T-helper 22 cell (primary cell): ENCODE measurements around the gene CXCL17.
A peak's percentile ranks its signal among the peaks of the same experiment; 100 is the strongest.
"Not testable (repeated sequence)": the region's sequence is repeated elsewhere in the genome, so short reads cannot be mapped to it uniquely, and the experiment has no call there.

Experiments used
- DNase-seq: peaks from one replicate; pipeline ENCODE4 v3.0.0-alpha.2; 2020; ENCODE audit warnings: low read depth

The CXCL17 gene

DNA sequence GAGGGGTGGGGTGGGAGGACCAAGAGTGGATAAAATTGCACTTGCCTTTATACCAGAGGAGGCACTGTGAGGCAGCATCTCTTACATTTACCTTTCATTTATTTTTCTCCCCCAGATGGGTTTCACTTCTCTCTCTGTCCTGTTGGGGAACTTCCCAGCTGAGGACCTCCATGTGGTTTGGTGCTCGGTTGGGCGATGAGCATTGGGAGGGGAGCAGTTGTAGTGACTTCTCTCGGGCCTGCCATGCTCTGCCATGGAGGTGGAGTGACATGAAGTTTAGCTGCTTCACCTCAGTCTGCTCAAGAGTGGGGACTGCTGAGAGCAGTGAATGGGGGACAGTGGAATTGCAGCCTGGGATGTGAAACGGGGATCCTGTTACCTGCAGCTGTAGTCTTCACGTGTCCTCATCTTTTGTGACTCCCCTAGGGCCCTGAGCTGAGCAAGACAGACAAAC lies 23.1 kb upstream of the CXCL17 start:
- no peak for DNase-seq

DNA sequence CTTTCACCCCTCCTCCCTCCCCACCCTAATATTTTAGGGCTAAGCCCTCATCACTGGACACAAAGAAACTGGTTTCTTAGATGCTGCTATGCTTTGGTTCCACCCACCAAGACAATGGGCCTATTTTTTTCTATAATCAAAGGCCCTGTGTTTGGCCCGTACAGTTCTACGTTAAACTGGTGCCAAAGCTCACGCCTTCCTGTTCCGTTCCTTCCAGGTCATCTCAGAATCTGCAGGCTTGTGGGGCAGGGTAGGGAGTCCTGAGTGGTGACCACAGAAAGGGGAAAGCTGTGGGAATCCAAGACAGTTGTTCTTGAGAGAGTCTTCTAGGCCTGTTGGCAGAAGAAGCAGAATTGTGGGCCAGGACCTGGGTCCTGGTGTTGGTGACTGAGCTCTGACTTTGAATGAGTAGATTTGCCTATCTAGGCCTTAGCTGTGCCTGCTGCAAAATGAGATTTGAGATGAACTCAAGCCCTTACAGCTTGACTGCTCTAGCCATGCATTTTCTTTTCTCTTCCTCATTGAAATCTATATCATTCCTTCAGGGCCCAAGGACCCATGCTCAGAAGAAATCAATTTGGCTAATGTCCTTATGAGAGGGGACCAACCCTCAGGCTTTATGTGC lies 19.1 kb upstream of the CXCL17 start:
- no peak for DNase-seq

GRCh38 chr19:42461231-42461630 lies 18.5 kb upstream of the CXCL17 start:
- DNase-seq, result not testable (repeated sequence)

- DNase-seq, result no peak
Measured at GRCh38 chr19:42459926-42460325, 17.2 kb upstream of the CXCL17 start.

DNA sequence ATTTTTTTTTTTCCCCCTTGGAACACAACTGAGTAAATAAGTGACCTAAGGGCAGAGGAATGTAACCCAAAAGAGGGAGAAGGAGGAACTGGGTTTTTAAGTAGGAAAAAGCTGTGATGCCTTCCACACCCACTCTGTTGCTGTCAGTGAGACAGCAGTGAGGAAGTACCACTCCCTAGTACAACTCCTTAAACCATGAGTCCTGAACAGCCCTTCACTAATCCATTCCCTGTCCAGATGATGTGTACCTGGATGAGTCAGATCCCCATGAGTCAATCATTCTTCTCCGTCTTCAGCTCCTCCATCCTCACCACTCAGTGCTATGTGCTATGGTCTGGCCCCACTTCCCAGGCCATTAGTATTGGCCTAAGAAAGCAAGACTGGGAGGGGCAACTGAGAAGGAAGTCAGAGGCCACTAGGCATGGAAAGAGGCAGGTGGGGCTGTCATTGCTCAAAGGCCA lies 12.9 kb upstream of the CXCL17 start:
- DNase-seq, result no peak

DNA sequence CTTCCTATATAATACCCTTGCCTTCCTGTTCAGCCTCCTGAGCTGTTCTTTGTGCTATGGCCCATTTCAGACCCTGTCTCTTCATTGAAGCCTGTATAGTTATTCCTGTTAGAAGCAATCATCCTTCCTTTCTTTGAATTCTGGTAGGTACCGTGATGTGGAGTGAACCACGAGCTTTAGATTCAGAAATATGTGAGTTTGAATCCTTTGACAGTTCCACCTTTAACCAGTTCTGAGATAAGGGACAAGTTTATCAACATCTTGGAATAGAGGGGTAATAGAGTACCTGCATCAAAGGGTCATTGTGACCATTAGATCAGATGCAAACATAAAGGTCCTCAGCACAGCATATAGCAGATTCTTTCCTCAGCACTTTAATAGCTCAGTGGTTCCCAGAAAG lies 12.3 kb upstream of the CXCL17 start:
- DNase-seq, result no peak

DNA sequence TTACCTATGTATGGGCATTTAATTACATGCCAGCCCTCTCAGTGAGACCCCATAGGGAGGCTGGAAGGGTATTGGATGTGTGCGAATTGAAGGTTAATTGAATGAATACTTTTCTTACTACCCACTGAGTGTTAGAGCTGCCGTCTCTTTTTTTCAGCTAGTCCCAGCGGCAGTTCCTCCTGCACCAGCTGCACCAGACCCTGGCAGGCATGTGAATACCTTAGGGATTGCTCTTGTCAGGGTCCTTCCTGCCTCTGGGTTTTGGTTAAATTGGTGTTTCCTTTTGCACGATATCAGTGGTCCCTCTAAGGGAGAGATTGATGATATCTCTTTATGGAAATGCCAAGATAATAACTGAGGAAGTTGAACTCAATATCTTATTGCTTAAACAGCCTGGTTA lies 9.8 kb upstream of the CXCL17 start:
- DNase-seq, result no peak

GRCh38 chr19:42450314-42450934 lies 7.7 kb upstream of the CXCL17 start:
- DNase-seq, result peak; percentile 69

DNA sequence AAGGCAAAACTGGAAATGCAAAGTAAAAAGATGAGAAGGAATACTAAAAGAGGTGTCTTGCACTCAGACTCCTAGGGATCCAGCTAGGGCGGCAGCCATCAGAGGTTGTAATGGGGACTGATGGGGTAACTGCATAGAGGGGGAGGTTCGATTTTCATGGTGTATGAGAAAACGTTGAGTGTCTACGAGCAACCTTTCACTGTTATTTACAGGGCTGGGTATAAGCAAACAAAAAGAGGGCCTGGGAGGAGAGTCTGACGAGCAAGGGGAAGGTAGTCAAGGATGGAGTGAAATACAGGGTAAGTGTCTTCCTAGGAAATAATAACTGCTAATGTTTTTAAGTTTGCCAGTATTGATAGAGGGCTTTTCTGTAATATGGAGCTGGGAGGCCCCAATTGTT lies 5.6 kb upstream of the CXCL17 start:
- not testable (repeated sequence) for DNase-seq

DNA sequence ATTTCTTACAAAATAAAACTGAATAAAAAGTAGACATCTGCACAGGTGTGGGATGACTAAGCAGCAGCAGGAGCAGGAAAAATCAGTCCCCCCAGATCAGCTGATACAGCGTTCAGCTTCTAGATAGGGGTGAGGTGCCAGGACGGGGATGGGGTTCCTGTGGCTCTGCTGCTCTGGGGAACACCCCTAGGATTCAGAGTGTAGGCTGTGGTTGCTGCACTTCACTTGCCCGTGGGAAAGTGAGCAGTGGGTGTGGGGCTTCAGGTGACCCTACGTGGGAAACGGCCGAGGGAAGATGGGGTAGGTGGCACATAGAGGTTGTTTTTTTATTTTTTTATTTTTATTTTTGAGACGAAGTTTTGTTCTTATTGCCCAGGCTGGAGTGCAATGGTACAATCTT lies 3.2 kb upstream of the CXCL17 start:
- no peak for DNase-seq

DNA sequence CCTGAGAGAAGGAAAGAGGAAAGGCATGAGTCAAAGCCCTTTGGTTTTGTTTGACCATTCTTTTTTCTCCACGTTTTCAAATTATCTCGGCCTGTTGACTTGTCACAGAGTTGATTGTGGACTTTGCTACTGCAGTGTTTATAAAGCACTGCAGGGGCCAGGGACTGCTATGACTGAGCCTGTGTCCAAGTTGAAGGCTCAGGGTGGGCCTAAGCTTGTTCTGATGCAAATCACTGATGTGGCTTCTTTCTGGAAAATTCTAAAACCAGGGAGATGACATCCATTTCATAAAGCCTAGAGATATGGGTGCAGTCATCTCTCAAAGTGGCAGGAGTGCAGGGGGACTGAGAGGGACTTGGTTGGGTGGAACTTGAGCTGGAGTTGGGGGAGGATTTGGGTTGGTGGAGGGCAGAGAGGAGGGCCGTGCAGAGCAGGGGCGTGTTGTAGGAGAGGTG lies 1.2 kb upstream of the CXCL17 start:
- no peak for DNase-seq

- no peak for DNase-seq
Measured at GRCh38 chr19:42441049-42441445, 1.7 kb downstream of the CXCL17 start.

DNA sequence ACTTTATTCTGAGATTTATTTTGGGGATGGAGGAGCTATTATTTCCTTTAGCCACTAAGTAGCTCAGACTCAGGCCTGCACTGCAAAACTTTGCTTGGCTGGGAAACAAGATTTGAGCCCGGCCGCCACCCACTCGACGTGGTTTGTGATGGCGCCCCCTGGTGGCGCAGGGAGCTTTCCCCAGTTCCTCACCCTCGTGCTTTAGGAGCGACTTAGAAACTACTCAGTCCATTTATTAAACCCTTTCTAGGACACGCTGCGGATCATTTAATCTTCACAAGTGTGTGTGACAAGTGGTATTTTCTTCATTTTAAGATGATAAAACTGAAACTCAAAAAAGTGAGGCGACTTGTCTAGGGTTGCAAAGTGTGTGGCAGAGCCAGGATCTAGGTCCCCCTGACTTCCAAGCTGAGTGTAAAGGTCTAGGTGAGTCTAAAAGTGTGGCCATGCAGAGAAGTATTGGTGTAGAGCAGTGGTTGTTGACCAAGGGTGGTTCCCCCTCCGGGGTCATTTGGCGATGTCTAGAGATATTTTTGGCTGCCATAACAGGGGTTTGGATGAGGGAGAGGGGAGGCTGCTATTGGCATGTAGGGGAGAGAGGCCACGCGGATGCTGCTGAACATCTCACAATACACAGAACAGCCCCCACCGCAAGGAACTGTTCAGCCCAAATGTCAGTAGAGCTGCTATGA lies 2.2 kb downstream of the CXCL17 start:
- peak; percentile 47 for DNase-seq

- DNase-seq, result no peak
Measured at GRCh38 chr19:42436006-42436405, 6.7 kb downstream of the CXCL17 start.

DNA sequence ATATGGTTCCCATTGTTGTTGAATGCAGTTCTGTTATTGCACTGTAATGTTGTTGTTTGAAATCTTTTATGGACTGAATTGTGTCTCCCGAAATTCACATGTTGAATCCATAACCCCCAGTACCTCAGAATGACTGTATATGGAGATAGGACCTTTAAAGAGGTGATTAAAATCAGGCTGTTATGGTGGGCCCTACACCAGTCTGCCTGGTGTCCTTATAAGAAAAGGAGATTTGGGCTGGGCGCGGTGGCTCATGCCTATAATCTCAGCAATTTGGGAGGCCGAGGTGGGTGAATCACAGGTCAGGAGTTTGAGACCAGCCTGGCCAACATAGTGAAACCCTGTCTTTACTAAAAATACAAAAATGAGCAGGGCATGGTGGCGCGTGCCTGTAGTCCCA lies 7.4 kb downstream of the CXCL17 start:
- DNase-seq, result no peak

DNA sequence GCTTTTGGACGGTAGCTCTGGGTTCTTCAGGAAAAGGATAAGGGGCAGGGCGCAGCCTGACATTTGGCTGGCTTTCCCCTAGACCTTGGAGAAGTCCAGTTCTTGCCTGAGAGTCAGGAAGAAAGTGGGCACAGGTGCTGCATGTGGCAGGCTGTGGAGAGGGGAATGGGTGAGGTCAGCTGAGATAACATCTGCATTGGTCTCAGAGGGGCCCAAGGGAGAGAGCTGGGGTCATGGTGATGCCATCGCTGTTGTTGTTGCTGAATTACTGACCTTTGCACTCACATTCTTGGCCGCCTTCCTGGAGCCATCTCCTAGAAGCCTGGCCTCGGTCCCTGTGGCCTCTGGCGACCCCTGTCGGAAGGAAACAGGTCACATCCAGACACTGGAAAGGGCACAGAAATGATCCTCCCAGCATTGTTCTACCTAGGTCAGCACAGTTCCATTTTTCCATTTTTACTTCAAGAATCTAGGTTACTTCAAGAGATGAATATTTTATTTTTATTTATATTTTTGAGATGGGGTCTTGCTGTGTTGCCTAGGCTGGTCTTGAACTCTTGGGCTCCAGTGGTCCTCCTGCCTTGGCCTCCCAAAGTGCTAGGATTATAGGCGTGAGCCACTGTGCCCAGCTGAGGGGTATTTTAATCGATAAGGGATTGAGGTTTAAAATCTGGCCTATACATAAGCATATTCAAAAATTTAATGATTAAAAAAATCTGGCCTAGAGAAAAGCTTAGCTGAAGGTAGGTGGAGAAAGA lies 9.1 kb downstream of the CXCL17 start:
- DNase-seq, result peak; percentile 32

- no peak for DNase-seq
Measured at GRCh38 chr19:42431486-42431885, 11.3 kb downstream of the CXCL17 start.

- DNase-seq, result no peak
Measured at GRCh38 chr19:42428676-42429075, 14.1 kb downstream of the CXCL17 start.

- no peak for DNase-seq
Measured at GRCh38 chr19:42427313-42427712, 15.4 kb downstream of the CXCL17 start, which contains the start of gene LIPE. Gene LIPE (minus strand): TSS chr19:42427388. CDS start chr19:42427149, 239 bp downstream.

DNA sequence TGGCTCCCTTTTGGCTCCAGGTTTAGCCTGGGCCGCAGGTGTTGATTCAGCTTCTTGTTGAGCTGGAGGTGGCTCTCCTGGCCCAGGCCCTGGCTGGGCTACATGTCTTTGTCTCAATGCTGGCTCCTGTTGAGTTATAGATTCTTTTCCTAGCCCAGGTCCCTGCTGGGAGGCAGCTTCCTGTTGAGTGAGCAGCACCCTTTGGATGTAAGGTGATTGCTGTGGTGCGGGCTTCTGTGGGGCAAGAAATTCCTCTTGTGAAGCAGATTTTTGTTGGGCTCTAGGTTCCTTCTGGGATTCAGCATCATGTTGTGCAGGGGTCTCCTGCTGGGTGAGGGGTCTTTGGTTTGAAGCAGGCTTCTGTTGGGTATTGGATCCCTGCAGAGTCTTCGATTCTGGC lies 16.1 kb downstream of the CXCL17 start:
- no peak for DNase-seq

DNA sequence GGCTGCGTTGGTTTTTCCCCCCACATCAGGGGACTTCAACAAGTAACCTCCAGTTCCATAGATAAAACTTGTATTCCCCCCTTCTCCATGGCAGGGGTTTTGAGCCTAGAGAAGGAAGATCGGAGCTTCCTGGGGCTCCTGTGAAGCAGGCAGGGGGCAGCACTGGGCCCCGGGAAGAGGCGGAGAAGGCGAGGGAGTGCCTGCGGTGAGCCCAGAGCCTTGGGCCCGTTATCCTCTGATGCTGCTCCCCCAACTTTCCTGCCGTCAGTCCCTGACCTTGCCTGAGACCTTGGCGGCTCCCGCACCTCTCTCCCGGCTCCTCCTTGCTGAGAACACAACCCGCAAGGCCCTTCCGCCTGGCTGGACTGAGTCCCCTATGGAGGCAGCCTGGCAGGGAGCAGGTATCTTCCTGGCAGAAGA lies 18.0 kb downstream of the CXCL17 start:
- no peak for DNase-seq

DNA sequence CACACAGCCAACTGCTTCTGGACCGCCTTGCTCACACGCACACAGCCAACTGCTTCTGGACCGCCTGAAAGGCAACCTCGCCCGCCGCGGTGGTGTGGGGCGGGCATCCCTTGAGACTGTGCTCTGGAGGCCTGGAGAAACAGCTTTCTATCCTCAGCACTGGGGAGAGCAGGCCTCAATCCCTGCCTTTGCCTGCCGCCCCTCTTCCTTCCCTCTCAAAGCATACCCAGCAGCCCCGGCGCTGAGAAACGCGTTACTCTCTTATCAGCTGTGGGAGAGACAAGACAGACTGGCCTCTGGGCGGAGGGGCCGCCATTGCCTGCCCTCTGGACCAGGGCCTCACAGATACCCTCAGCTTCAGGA lies 18.4 kb downstream of the CXCL17 start:
- DNase-seq, result no peak
